GM12878 (cell line): ENCODE measurements around the gene ZKSCAN5. TPM values are rescaled to one million over a fixed set of nuclear protein-coding genes. Genes with fewer than 3 reads are reported as not detected.

Source experiments
- BCL3 ChIP-seq: IDR thresholded peaks from 2 replicates; pipeline ENCODE4 v1.6.1; 2011; ENCODE audit warnings: borderline replicate concordance, low read depth, mild to moderate bottlenecking, moderate library complexity, low read length; ENCODE audit not compliant: insufficient read depth, poor library complexity, severe bottlenecking
- BCLAF1 ChIP-seq: fragments of 450-650 bp; IDR thresholded peaks from 2 replicates; pipeline ENCODE4 v1.6.1; 2017; ENCODE audit warnings: antibody characterized with exemption, mild to moderate bottlenecking, moderate library complexity
- CBX3 ChIP-seq: fragments of 200-600 bp; sonication (generic); IDR thresholded peaks from 2 replicates; pipeline ENCODE4 v1.6.1; 2016; ENCODE audit warnings: low read depth, borderline replicate concordance
- CBX5 ChIP-seq: sonication (generic); IDR thresholded peaks from 2 replicates; pipeline ENCODE4 v1.6.1; 2016; ENCODE audit warnings: low read depth, moderate library complexity, mild to moderate bottlenecking, inconsistent platforms
- FOS ChIP-seq: IDR thresholded peaks from 3 replicates; pipeline ENCODE4 v1.6.1; 2011; ENCODE audit warnings: borderline replicate concordance; ENCODE audit not compliant: insufficient read length; ENCODE audit errors: extremely low read depth
- IRF3 ChIP-seq: fragments of 450-650 bp; IDR thresholded peaks from 2 replicates; pipeline ENCODE4 v1.6.1; 2014; ENCODE audit warnings: mild to moderate bottlenecking
- NFXL1 ChIP-seq: fragments of 450-650 bp; IDR thresholded peaks from 2 replicates; pipeline ENCODE4 v1.6.1; 2017; ENCODE audit warnings: antibody characterized with exemption, mild to moderate bottlenecking, borderline replicate concordance
- RELB ChIP-seq: fragments of 450-650 bp; IDR thresholded peaks from 2 replicates; pipeline ENCODE4 v1.6.1; 2017; ENCODE audit warnings: low read depth, mild to moderate bottlenecking, moderate library complexity
- STAT1 ChIP-seq: fragments of 450-650 bp; conservative IDR thresholded peaks from 2 replicates; pipeline ENCODE4 v1.6.1; 2014; ENCODE audit warnings: antibody characterized with exemption, mild to moderate bottlenecking
- ZNF687 ChIP-seq: fragments of 450-650 bp; IDR thresholded peaks from 2 replicates; pipeline ENCODE4 v1.6.1; 2017; ENCODE audit warnings: mild to moderate bottlenecking, moderate library complexity
- polyA plus RNA-seq, 11 experiments: library from polyadenylated mRNA; depleted of rRNA in 4 of 11; unstranded in 6 of 11; stranded (reverse) in 5 of 11; fragments of >200 nt; fragmentation: Nextera tagmentation in 4 of 11; fragmentation: Illumina TruSeq in 1 of 11; extraction: Ambion mirVana in 4 of 11; extraction: Trizol in 1 of 11; gene quantifications; 1 replicate in 1 of 11; 2 replicates in 10 of 11; pipeline versions ENCODE4 v1.2.1 to v1.2.3, GENCODE V29; 2011 to 2016; ENCODE audit warnings: inconsistent platforms in 2 of 11, missing spikeins in 2 of 11, low read depth in 1 of 11
- total RNA-seq, 4 experiments: library from RNA; depleted of rRNA in 3 of 4; stranded (reverse); fragments of >200 nt in 3 of 4; fragmentation: Illumina TruSeq in 1 of 4; extraction: Trizol in 1 of 4; gene quantifications; 2 replicates each; pipeline versions ENCODE4 v1.2.1 to v1.2.3, GENCODE V29; 2013 to 2021
- TF ChIP-seq, protein P1 (sequence below): IDR thresholded peaks from 2 replicates; pipeline ENCODE4 v1.6.1; 2011; ENCODE audit warnings: mild to moderate bottlenecking, low read depth, low read length, moderate library complexity; ENCODE audit not compliant: insufficient replicate concordance

Gene ZKSCAN5
- total and polyA plus RNA-seq, 10 of the 15 experiments (the other 5 are each of a cell fraction or from before 2014, with no cell fraction given) = 2.5 to 10.1 (median 7.7) TPM

- no peak for TF ChIP-seq BCL3
- TF ChIP-seq IRF3 = no peak
- TF ChIP-seq, protein P1, sequence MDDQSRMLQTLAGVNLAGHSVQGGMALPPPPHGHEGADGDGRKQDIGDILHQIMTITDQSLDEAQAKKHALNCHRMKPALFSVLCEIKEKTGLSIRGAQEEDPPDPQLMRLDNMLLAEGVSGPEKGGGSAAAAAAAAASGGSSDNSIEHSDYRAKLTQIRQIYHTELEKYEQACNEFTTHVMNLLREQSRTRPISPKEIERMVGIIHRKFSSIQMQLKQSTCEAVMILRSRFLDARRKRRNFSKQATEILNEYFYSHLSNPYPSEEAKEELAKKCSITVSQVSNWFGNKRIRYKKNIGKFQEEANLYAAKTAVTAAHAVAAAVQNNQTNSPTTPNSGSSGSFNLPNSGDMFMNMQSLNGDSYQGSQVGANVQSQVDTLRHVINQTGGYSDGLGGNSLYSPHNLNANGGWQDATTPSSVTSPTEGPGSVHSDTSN = no peak
- TF ChIP-seq NFXL1 = no peak
- no peak for TF ChIP-seq STAT1
- TF ChIP-seq CBX3 = no peak
- no peak for TF ChIP-seq FOS
- TF ChIP-seq RELB = peak; percentile 71
- no peak for TF ChIP-seq BCLAF1
- peak; percentile 64; the same call in 1 of the 2 replicates for TF ChIP-seq CBX5
- TF ChIP-seq ZNF687 = peak; percentile 57
These were observed 47.5 kb downstream of the ZKSCAN5 start, which contains the start of gene FAM200A (continued) for GRCh38 chr7:99551767-99552463.
